Measurements from ENCODE around the gene MARCHF2.

MARCHF2 gene

DNA sequence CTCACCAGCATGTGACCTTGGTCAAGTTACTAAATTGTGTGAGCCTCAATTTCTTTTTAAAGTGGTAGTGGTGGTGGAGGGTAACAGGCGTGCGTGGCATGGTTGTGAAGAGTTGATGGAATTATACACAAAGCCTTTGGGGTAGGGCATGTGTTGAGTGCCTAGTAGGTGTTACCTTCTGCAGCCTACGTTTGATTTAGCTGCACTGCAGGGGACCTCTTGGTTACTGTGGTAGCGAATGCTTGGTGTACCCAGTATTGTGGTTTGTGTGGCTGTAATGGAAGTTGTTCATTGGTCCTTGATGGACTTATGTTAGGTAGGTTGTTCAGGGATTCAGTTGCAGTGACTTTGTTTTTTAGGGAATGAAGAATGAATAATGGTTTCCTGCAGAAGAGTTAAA lies 64.8 kb downstream of the MARCHF2 start:
- H3F3A ChIP-seq (ENCODE audit: insufficient read depth, low read length), result peaks cover 15% of the 10 kb centered on the region
- no peak overlapping the region for H3K27ac ChIP-seq (ENCODE audit: low read length)
- H4K20me1 ChIP-seq (ENCODE audit: insufficient read depth, low read length), result peaks cover 38% of the 10 kb centered on the region

DNA sequence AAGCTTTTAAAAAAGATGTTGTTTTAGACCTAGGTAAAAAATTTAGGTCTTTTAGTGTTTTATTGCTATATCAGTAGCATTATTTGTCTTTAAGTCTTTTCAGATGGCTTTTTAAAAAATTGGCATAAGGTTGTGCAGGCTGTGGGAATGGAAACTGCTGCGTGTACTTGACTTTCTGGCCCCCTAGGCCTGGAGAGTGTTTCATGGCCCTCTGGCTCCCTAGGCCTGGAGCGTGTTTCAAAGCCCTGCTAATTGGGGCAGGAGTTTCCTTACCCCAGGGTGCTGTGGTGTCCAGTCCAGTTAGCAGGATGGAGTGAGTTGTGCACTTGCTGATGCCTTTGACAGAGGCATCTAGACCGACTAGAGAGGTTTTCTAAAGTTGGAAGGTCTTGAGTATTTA lies 65.5 kb downstream of the MARCHF2 start:
- H3K36me3 ChIP-seq (replicated peaks; ENCODE audit: insufficient read depth, low read length), result peaks cover 13% of the 10 kb centered on the region
- peaks cover 91% of the 10 kb centered on the region for H3K79me2 ChIP-seq (ENCODE audit: low read length)

More for the DNA sequence above, 64.8 kb downstream of the MARCHF2 start:
- H3K27me3 ChIP-seq (replicated peaks; ENCODE audit: insufficient read depth, low read length), result no peaks in the 10 kb centered on the region
- no peak overlapping the region for H3K9ac ChIP-seq (ENCODE audit: low read length)
- H2AFZ ChIP-seq (ENCODE audit: low read length), result no peak overlapping the region
- H3K4me1 ChIP-seq (ENCODE audit: low read length), result peaks cover 15% of the 10 kb centered on the region
- no peaks in the 10 kb centered on the region for H3K9me3 ChIP-seq (replicated peaks; ENCODE audit: insufficient read depth, low read length)
- H3K79me2 ChIP-seq (ENCODE audit: low read length), result peaks cover 86% of the 10 kb centered on the region
- no peak for DNase-seq
- no peaks in the 10 kb centered on the region for H3K9me2 ChIP-seq (replicated peaks; ENCODE audit: insufficient read depth, low read length)
- no peak overlapping the region for H3K4me3 ChIP-seq (ENCODE audit: low read length)
- no peak overlapping the region for H3K4me2 ChIP-seq (ENCODE audit: low read depth, low read length)
- TF ChIP-seq EZH2 (optimal IDR thresholded peaks at IDR 0.05; ENCODE audit: low read depth, low read length), result no peak
- TF ChIP-seq, protein P1, sequence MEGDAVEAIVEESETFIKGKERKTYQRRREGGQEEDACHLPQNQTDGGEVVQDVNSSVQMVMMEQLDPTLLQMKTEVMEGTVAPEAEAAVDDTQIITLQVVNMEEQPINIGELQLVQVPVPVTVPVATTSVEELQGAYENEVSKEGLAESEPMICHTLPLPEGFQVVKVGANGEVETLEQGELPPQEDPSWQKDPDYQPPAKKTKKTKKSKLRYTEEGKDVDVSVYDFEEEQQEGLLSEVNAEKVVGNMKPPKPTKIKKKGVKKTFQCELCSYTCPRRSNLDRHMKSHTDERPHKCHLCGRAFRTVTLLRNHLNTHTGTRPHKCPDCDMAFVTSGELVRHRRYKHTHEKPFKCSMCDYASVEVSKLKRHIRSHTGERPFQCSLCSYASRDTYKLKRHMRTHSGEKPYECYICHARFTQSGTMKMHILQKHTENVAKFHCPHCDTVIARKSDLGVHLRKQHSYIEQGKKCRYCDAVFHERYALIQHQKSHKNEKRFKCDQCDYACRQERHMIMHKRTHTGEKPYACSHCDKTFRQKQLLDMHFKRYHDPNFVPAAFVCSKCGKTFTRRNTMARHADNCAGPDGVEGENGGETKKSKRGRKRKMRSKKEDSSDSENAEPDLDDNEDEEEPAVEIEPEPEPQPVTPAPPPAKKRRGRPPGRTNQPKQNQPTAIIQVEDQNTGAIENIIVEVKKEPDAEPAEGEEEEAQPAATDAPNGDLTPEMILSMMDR (IDR thresholded peaks at IDR 0.05; ENCODE audit: low read length), result no peak
- TF ChIP-seq EZH2phosphoT487 (IDR thresholded peaks at IDR 0.05; ENCODE audit: low read length), result no peak
- H3K36me3 ChIP-seq (replicated peaks; ENCODE audit: insufficient read depth, low read length), result peaks cover 8% of the 10 kb centered on the region

DNA sequence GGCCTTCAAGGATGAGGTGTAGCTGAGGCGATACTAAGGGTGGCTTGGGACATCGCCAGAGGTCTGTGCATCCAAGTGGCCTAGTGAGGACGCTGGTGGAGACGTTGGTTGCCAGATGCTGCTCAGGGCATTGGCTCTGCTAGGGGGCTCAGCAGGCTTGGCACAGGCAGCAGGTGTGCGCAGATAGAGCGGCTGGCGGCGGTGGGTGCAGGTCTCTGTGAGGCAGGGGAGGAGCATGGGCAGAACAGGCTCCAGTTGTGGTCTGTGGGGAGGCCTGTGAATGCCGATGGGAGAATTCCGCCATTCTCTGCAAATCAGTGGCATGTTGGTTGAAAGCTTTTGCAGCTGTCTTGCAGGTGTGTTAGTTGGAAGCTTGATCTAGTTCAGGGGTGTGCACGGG lies 68.1 kb downstream of the MARCHF2 start:
- no peak overlapping the region for H2AFZ ChIP-seq (ENCODE audit: low read length)
- H3K9me3 ChIP-seq (replicated peaks; ENCODE audit: insufficient read depth, low read length), result no peaks in the 10 kb centered on the region
- no peak overlapping the region for H3K9ac ChIP-seq (ENCODE audit: low read length)
- H3K4me3 ChIP-seq (ENCODE audit: low read length), result no peak overlapping the region
- H3K4me1 ChIP-seq (ENCODE audit: low read length), result no peaks in the 10 kb centered on the region
- H3K4me2 ChIP-seq (ENCODE audit: low read depth, low read length), result no peak overlapping the region
- no peaks in the 10 kb centered on the region for H3K9me2 ChIP-seq (replicated peaks; ENCODE audit: insufficient read depth, low read length)
- peaks cover 31% of the 10 kb centered on the region for H4K20me1 ChIP-seq (ENCODE audit: insufficient read depth, low read length)
- H3K27ac ChIP-seq (ENCODE audit: low read length), result no peak overlapping the region
- no peaks in the 10 kb centered on the region for H3F3A ChIP-seq (ENCODE audit: insufficient read depth, low read length)
- TF ChIP-seq EZH2 (optimal IDR thresholded peaks at IDR 0.05; ENCODE audit: low read depth, low read length) (no peak), EZH2phosphoT487 (IDR thresholded peaks at IDR 0.05; ENCODE audit: low read length) (no peak)
- TF ChIP-seq, protein P1 (IDR thresholded peaks at IDR 0.05; ENCODE audit: low read length), result no peak
- no peak for DNase-seq
- no peaks in the 10 kb centered on the region for H3K27me3 ChIP-seq (replicated peaks; ENCODE audit: insufficient read depth, low read length)
- H3K79me2 ChIP-seq (ENCODE audit: low read length), result peaks cover 83% of the 10 kb centered on the region
- H3K36me3 ChIP-seq (replicated peaks; ENCODE audit: insufficient read depth, low read length), result peaks cover 17% of the 10 kb centered on the region

More for the DNA sequence above, 65.5 kb downstream of the MARCHF2 start:
- no peak for TF ChIP-seq EZH2phosphoT487 (IDR thresholded peaks at IDR 0.05; ENCODE audit: low read length)
- TF ChIP-seq, protein P1 (IDR thresholded peaks at IDR 0.05; ENCODE audit: low read length), result no peak
- TF ChIP-seq EZH2 (optimal IDR thresholded peaks at IDR 0.05; ENCODE audit: low read depth, low read length), result no peak
- H4K20me1 ChIP-seq (ENCODE audit: insufficient read depth, low read length), result peaks cover 38% of the 10 kb centered on the region
- no peak overlapping the region for H3K4me2 ChIP-seq (ENCODE audit: low read depth, low read length)
- no peaks in the 10 kb centered on the region for H3K27me3 ChIP-seq (replicated peaks; ENCODE audit: insufficient read depth, low read length)
- H3K4me3 ChIP-seq (ENCODE audit: low read length), result no peak overlapping the region
- no peak overlapping the region for H3K27ac ChIP-seq (ENCODE audit: low read length)
- no peak for DNase-seq
- H3K4me1 ChIP-seq (ENCODE audit: low read length), result peaks cover 10% of the 10 kb centered on the region
- H3K9me2 ChIP-seq (replicated peaks; ENCODE audit: insufficient read depth, low read length), result no peaks in the 10 kb centered on the region
- H3K9me3 ChIP-seq (replicated peaks; ENCODE audit: insufficient read depth, low read length), result no peaks in the 10 kb centered on the region
- H2AFZ ChIP-seq (ENCODE audit: low read length), result no peak overlapping the region
- peaks cover 9% of the 10 kb centered on the region for H3F3A ChIP-seq (ENCODE audit: insufficient read depth, low read length)
- H3K9ac ChIP-seq (ENCODE audit: low read length), result no peak overlapping the region
